OCI-LY7 (cell line): ENCODE results near the gene DNAJC6. TPM values are rescaled to one million over a fixed set of nuclear protein-coding genes. Genes with fewer than 3 reads are reported as not detected.

ENCODE experiments used
- BruUV-seq: library from RNA; stranded (reverse); fragments of 400-500 nt; replicated peaks from 2 replicates; lab custom pipeline; 2021; lab: Mats Ljungman, UMichigan
- CTCF ChIA-PET: fragments of 300-600 bp; sonication (Branson Sonifier 250); formaldehyde crosslinking; loops from one replicate; lab custom pipeline; 2022; ENCODE audit warnings: antibody characterized with exemption; ENCODE audit not compliant: unreplicated experiment; lab: Charles Lee
- POLR2A ChIA-PET: fragments of 300-600 bp; sonication (Branson Sonifier 250); formaldehyde crosslinking; loops from one replicate; lab custom pipeline; 2022; ENCODE audit warnings: antibody characterized with exemption; lab: Charles Lee
- DNase-seq: peaks from one replicate; pipeline ENCODE4 v3.0.0-alpha.2; 2015; ENCODE audit warnings: low spot score
- H2AFZ ChIP-seq: fragments of 200-600 bp; sonication (generic), shearing (Covaris generic); 2 replicates; pipeline ENCODE4 v1.6.1; 2014; ENCODE audit warnings: mild to moderate bottlenecking, antibody characterized with exemption, low read length, moderate library complexity
- H3K27ac ChIP-seq: fragments of 200-600 bp; sonication (generic); 2 replicates; pipeline ENCODE4 v1.5.1; 2014; ENCODE audit warnings: mixed run types, low read depth, mild to moderate bottlenecking, moderate library complexity, low read length, inconsistent platforms; ENCODE audit not compliant: poor library complexity, severe bottlenecking
- H3K36me3 ChIP-seq: fragments of 200-600 bp; sonication (generic); 2 replicates; pipeline ENCODE4 v1.6.1; 2014; ENCODE audit warnings: mild to moderate bottlenecking, antibody characterized with exemption, low read length, moderate library complexity, mixed read lengths; ENCODE audit not compliant: insufficient read depth
- H3K4me1 ChIP-seq: fragments of 200-600 bp; sonication (generic); 2 replicates; pipeline ENCODE4 v1.5.1; 2014; ENCODE audit warnings: mild to moderate bottlenecking, low read length; ENCODE audit not compliant: insufficient read depth, poor library complexity, severe bottlenecking
- H3K4me2 ChIP-seq: fragments of 200-600 bp; sonication (generic); 2 replicates; pipeline ENCODE4 v1.6.1; 2014; ENCODE audit warnings: mild to moderate bottlenecking, low read length
- H3K4me3 ChIP-seq: fragments of 200-600 bp; sonication (generic); 2 replicates; pipeline ENCODE4 v1.5.1; 2014; ENCODE audit warnings: mild to moderate bottlenecking, low read depth, low read length; ENCODE audit not compliant: poor library complexity, severe bottlenecking
- H3K79me2 ChIP-seq: fragments of 200-600 bp; sonication (generic); 2 replicates; pipeline ENCODE4 v1.6.1; 2016; ENCODE audit warnings: low read depth, mild to moderate bottlenecking, low read length, moderate library complexity, mixed read lengths; ENCODE audit not compliant: insufficient read depth
- H3K9me2 ChIP-seq: fragments of 200-600 bp; sonication (generic); 2 replicates; pipeline ENCODE4 v1.6.1; 2016; ENCODE audit warnings: mild to moderate bottlenecking, low read length, mixed read lengths; ENCODE audit not compliant: insufficient read depth
- H3K9me3 ChIP-seq: fragments of 200-600 bp; sonication (generic); 2 replicates; pipeline ENCODE4 v1.6.1; 2014; ENCODE audit warnings: mild to moderate bottlenecking, mixed run types, low read length, mixed read lengths
- H4K20me1 ChIP-seq: fragments of 200-600 bp; sonication (generic); 2 replicates; pipeline ENCODE4 v1.6.1; 2014; ENCODE audit warnings: mild to moderate bottlenecking, antibody characterized with exemption, low read length, moderate library complexity, mixed read lengths; ENCODE audit not compliant: insufficient read depth
- EZH2phosphoT487 ChIP-seq: fragments of 200-600 bp; sonication (generic); IDR thresholded peaks from 2 replicates; pipeline ENCODE4 v1.6.1; 2018; ENCODE audit warnings: low read depth, borderline replicate concordance, mild to moderate bottlenecking, mixed run types, antibody characterized with exemption, low read length, moderate library complexity, mixed read lengths
- intact Hi-C: fragments of 100-400 bp; cut with micrococcal nuclease; formaldehyde crosslinking; loops from one replicate; pipeline ENCODE4 v1.10.0; 2022; ENCODE audit not compliant: unreplicated experiment
- total RNA-seq, 2 experiments: library from RNA; depleted of rRNA in 1 of 2; stranded (reverse); fragments of >200 nt in 1 of 2; shearing (Covaris generic) in 1 of 2; gene quantifications; 2 replicates each; pipeline ENCODE4 v1.2.3, GENCODE V29; 2014 to 2022
- TF ChIP-seq, protein P1 (sequence below): fragments of 200-600 bp; sonication (generic); conservative IDR thresholded peaks from 2 replicates; pipeline ENCODE4 v1.5.1; 2014; ENCODE audit warnings: mild to moderate bottlenecking, antibody characterized with exemption, low read length, moderate library complexity, mixed read lengths

The DNAJC6 gene
- total RNA-seq, 2 experiments from 2014 or later, result 6.6 to 10.2 TPM

- Histone ChIP-seq H3K4me2 (no peak overlapping the region), H2AFZ (no peak overlapping the region), H3K79me2 (no peaks in the 10 kb centered on the region), H3K4me3 (no peak overlapping the region), H3K36me3 (peaks cover 18% of the 10 kb centered on the region; the same call in 1 of the 2 replicates), H4K20me1 (no peaks in the 10 kb centered on the region), H3K4me1 (no peaks in the 10 kb centered on the region), H3K9me2 (no peaks in the 10 kb centered on the region), H3K9me3 (no peaks in the 10 kb centered on the region), H3K27ac (no peak overlapping the region)
- intact Hi-C loops, result no loop called here
- TF ChIP-seq, protein P1, sequence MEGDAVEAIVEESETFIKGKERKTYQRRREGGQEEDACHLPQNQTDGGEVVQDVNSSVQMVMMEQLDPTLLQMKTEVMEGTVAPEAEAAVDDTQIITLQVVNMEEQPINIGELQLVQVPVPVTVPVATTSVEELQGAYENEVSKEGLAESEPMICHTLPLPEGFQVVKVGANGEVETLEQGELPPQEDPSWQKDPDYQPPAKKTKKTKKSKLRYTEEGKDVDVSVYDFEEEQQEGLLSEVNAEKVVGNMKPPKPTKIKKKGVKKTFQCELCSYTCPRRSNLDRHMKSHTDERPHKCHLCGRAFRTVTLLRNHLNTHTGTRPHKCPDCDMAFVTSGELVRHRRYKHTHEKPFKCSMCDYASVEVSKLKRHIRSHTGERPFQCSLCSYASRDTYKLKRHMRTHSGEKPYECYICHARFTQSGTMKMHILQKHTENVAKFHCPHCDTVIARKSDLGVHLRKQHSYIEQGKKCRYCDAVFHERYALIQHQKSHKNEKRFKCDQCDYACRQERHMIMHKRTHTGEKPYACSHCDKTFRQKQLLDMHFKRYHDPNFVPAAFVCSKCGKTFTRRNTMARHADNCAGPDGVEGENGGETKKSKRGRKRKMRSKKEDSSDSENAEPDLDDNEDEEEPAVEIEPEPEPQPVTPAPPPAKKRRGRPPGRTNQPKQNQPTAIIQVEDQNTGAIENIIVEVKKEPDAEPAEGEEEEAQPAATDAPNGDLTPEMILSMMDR, result no peak
- TF ChIP-seq EZH2phosphoT487, result no peak
- ChIA-PET POLR2A (no interaction called here), CTCF (no interaction called here)
- BruUV-seq, result no TSS peak
- no peak for DNase-seq
These were observed 78.5 kb downstream of the DNAJC6 start for GRCh38 chr1:65387821-65388220.

DNA sequence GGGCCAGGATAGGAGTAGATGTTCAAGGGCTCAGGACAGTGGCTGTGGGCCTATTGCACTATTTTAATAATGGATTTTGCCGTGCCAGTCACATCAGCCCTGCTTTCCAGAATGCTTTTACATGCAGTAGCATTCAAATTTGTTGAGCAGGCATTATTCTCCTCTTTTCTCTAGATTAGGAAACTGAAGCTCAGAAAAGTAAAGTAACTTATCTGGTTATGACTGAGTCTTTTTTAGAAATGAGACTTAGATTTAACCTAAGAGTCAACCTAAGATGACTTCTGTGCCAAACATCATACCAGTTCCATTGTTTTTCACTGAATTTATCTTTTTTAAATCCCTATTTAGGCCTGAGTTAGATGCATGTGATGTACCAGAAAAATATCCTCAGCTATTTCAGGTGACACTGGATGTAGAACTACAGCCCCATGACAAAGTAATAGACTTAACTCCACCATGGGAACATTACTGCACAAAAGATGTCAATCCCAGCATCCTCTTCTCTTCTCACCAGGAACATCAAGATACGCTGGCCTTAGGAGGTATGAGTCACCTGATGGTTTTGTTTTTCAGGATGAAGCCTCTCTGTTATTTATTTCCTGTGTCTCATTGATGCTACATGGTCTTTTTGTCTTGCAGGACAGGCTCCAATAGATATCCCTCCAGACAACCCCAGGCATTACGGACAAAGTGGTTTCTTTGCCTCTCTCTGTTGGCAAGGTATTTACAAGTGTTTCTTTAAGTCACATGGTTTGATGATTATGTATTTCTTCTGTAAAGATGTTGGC lies 79.8 kb downstream of the DNAJC6 start:
- no peak overlapping the region for H3K4me3 ChIP-seq
- POLR2A ChIA-PET, result interaction anchor here (0.6 to 1.1 kb wide), 2 partner anchors 18 to 23 kb away, joined by 3 read pairs; no protein-coding TSS in a partner anchor
- no peaks in the 10 kb centered on the region for H3K9me2 ChIP-seq
- BruUV-seq, result no TSS peak
- peaks cover 16% of the 10 kb centered on the region; the same call in 1 of the 2 replicates for H3K36me3 ChIP-seq
- H3K9me3 ChIP-seq, result no peaks in the 10 kb centered on the region
- CTCF ChIA-PET, result no interaction called here
- TF ChIP-seq, protein P1, result no peak
- TF ChIP-seq EZH2phosphoT487, result no peak
- H3K27ac ChIP-seq, result no peak overlapping the region
- no peak overlapping the region for H2AFZ ChIP-seq
- H3K4me1 ChIP-seq, result no peaks in the 10 kb centered on the region
- H4K20me1 ChIP-seq, result no peaks in the 10 kb centered on the region
- no peak overlapping the region for H3K4me2 ChIP-seq
- no peak for DNase-seq
- no peaks in the 10 kb centered on the region for H3K79me2 ChIP-seq
- intact Hi-C loops, result no loop called here

GRCh38 chr1:65392497-65392896 lies 83.2 kb downstream of the DNAJC6 start:
- POLR2A ChIA-PET, result interaction anchor here (0.7 to 1.1 kb wide), 2 partner anchors 59 to 1745 kb away, joined by 3 read pairs; no protein-coding TSS in a partner anchor
- no peaks in the 10 kb centered on the region for H4K20me1 ChIP-seq
- DNase-seq, result no peak
- intact Hi-C loops, result no loop called here
- H3K36me3 ChIP-seq, result peaks cover 19% of the 10 kb centered on the region; the same call in 1 of the 2 replicates
- no peaks in the 10 kb centered on the region for H3K4me1 ChIP-seq
- no peak overlapping the region for H3K27ac ChIP-seq
- no peaks in the 10 kb centered on the region for H3K9me3 ChIP-seq
- TF ChIP-seq, protein P1, result no peak
- no peak for TF ChIP-seq EZH2phosphoT487
- CTCF ChIA-PET, result no interaction called here
- no peaks in the 10 kb centered on the region for H3K79me2 ChIP-seq
- BruUV-seq, result no TSS peak
- H2AFZ ChIP-seq, result no peak overlapping the region
- no peak overlapping the region for H3K4me3 ChIP-seq
- no peaks in the 10 kb centered on the region for H3K9me2 ChIP-seq
- H3K4me2 ChIP-seq, result no peak overlapping the region
